IMR-90 (cell line): ENCODE measurements around the gene ZNF418. TPM values are rescaled to one million over a fixed set of nuclear protein-coding genes. Genes with fewer than 3 reads are reported as not detected.

Source experiments
- ATAC-seq: fragments of 200-7000 bp; cut with Tn5 transposase; 2 replicates; pipeline ENCODE4 v1.9.1; 2020; ENCODE audit warnings: low read depth, mild to moderate bottlenecking, moderate library complexity
- BruUV-seq: library from RNA; stranded (reverse); fragments of 400-500 nt; replicated peaks from 2 replicates; lab custom pipeline; 2021; lab: Mats Ljungman, UMichigan
- CTCF ChIA-PET: fragments of 300-600 bp; formaldehyde crosslinking; extraction: SDS; loops from one replicate; lab custom pipeline; 2021; ENCODE audit warnings: antibody characterized with exemption; lab: Yijun Ruan, JAX
- POLR2A ChIA-PET: fragments of 300-600 bp; sonication (Branson Sonifier 250); formaldehyde crosslinking; loops from one replicate; lab custom pipeline; 2022; ENCODE audit warnings: antibody characterized with exemption; ENCODE audit not compliant: unreplicated experiment; lab: Charles Lee
- DNase-seq: peaks from one replicate; pipeline ENCODE4 v3.0.0; 2013
- H2AFZ ChIP-seq: replicated peaks from 2 replicates; pipeline ENCODE3; 2013; ENCODE audit warnings: low read length, mild to moderate bottlenecking; ENCODE audit not compliant: poor library complexity
- H2AK5ac ChIP-seq: 2 replicates; pipeline ENCODE4 v1.6.1; 2013; ENCODE audit warnings: low read depth, low read length, inconsistent platforms
- H2AK9ac ChIP-seq: replicated peaks from 2 replicates; pipeline ENCODE3; 2013; ENCODE audit warnings: mild to moderate bottlenecking, low read depth, low read length, moderate library complexity; ENCODE audit not compliant: poor library complexity
- H2BK120ac ChIP-seq: 2 replicates; pipeline ENCODE4 v1.6.1; 2013; ENCODE audit warnings: low read depth, low read length, inconsistent platforms
- H2BK15ac ChIP-seq: 3 replicates; pipeline ENCODE4 v1.6.1; 2013; ENCODE audit warnings: low read depth, low read length, inconsistent platforms
- H2BK20ac ChIP-seq: 2 replicates; pipeline ENCODE4 v1.6.1; 2013; ENCODE audit warnings: low read depth, mild to moderate bottlenecking, inconsistent platforms, low read length, moderate library complexity
- H2BK5ac ChIP-seq: 2 replicates; pipeline ENCODE4 v1.6.1; 2013; ENCODE audit warnings: mild to moderate bottlenecking, low read depth, low read length, inconsistent platforms; ENCODE audit not compliant: poor library complexity, severe bottlenecking
- H3K14ac ChIP-seq: replicated peaks from 2 replicates; pipeline ENCODE4 v1.6.1; 2013; ENCODE audit warnings: low read depth, low read length, inconsistent platforms
- H3K18ac ChIP-seq: 2 replicates; pipeline ENCODE4 v1.6.1; 2013; ENCODE audit warnings: low read depth, low read length, control low read depth
- H3K23ac ChIP-seq: 2 replicates; pipeline ENCODE4 v1.6.1; 2013; ENCODE audit warnings: low read depth, low read length, inconsistent platforms
- H3K27ac ChIP-seq: 2 replicates; pipeline ENCODE4 v1.5.1; 2013; ENCODE audit warnings: mild to moderate bottlenecking, control low read depth, low read length; ENCODE audit not compliant: insufficient read depth
- H3K27me3 ChIP-seq: 2 replicates; pipeline ENCODE4 v1.6.1; 2013; ENCODE audit warnings: low read length; ENCODE audit not compliant: control insufficient read depth, insufficient read depth
- H3K36me3 ChIP-seq: 2 replicates; pipeline ENCODE4 v1.6.1; 2013; ENCODE audit warnings: low read length, mixed read lengths; ENCODE audit not compliant: control insufficient read depth, insufficient read depth
- H3K4ac ChIP-seq: 2 replicates; pipeline ENCODE4 v1.6.1; 2013; ENCODE audit warnings: low read depth, low read length, inconsistent platforms
- H3K4me1 ChIP-seq: 2 replicates; pipeline ENCODE4 v1.6.1; 2013; ENCODE audit warnings: low read length, mixed read lengths; ENCODE audit not compliant: control insufficient read depth, insufficient read depth
- H3K4me2 ChIP-seq: 2 replicates; pipeline ENCODE4 v1.6.1; 2013; ENCODE audit warnings: low read depth, mild to moderate bottlenecking, control low read depth, low read length, moderate library complexity
- H3K4me3 ChIP-seq: 2 replicates; pipeline ENCODE4 v1.5.1; 2013; ENCODE audit warnings: low read depth, mild to moderate bottlenecking, control low read depth, low read length, moderate library complexity; ENCODE audit not compliant: insufficient read depth
- H3K56ac ChIP-seq: 2 replicates; pipeline ENCODE4 v1.6.1; 2013; ENCODE audit warnings: low read length, inconsistent platforms; ENCODE audit not compliant: insufficient read depth; ENCODE audit errors: extremely low read depth
- H3K79me1 ChIP-seq, 2 experiments: 2 replicates each; pipeline ENCODE4 v1.6.1; 2013; ENCODE audit warnings: low read length in 2 of 2, inconsistent platforms in 1 of 2, low read depth in 1 of 2
- H3K9ac ChIP-seq: 2 replicates; pipeline ENCODE4 v1.6.1; 2013; ENCODE audit warnings: low read depth, low read length, control low read depth
- H3K9me1 ChIP-seq: 2 replicates; pipeline ENCODE4 v1.6.1; 2013; ENCODE audit warnings: low read length, inconsistent platforms; ENCODE audit not compliant: insufficient read depth
- H3K9me3 ChIP-seq: 2 replicates; pipeline ENCODE4 v1.6.1; 2013; ENCODE audit warnings: low read length; ENCODE audit not compliant: control insufficient read depth, insufficient read depth
- H4K20me1 ChIP-seq: 2 replicates; pipeline ENCODE4 v1.6.1; 2013; ENCODE audit warnings: low read length, inconsistent platforms; ENCODE audit not compliant: insufficient read depth
- H4K5ac ChIP-seq: 2 replicates; pipeline ENCODE4 v1.6.1; 2013; ENCODE audit warnings: mild to moderate bottlenecking, low read depth, low read length, control low read depth
- H4K8ac ChIP-seq, 2 experiments: 2 replicates each; pipeline ENCODE4 v1.6.1; 2013; ENCODE audit warnings: low read depth in 2 of 2, low read length in 2 of 2, control low read depth in 1 of 2, inconsistent platforms in 1 of 2
- H4K91ac ChIP-seq: 2 replicates; pipeline ENCODE4 v1.6.1; 2013; ENCODE audit warnings: low read depth, low read length, inconsistent platforms; ENCODE audit not compliant: insufficient read depth
- BHLHE40 ChIP-seq: fragments of 150-350 bp; IDR thresholded peaks from 2 replicates; pipeline ENCODE4 v1.6.1; 2016; ENCODE audit warnings: mild to moderate bottlenecking, low read depth, low read length
- CEBPB ChIP-seq: IDR thresholded peaks from 2 replicates; pipeline ENCODE4 v1.6.1; 2012; ENCODE audit warnings: low read depth, low read length, improper control_type of control experiment
- FOS ChIP-seq: fragments of 150-350 bp; IDR thresholded peaks from 2 replicates; pipeline ENCODE4 v1.6.1; 2016; ENCODE audit warnings: low read depth, low read length
- MAZ ChIP-seq: IDR thresholded peaks from 2 replicates; pipeline ENCODE4 v1.6.1; 2012; ENCODE audit warnings: low read depth, mild to moderate bottlenecking, low read length, improper control_type of control experiment, moderate library complexity, borderline replicate concordance
- NFE2L2 ChIP-seq: fragments of 150-350 bp; IDR thresholded peaks from 2 replicates; pipeline ENCODE4 v1.6.1; 2016; ENCODE audit warnings: low read depth, mild to moderate bottlenecking, low read length
- RCOR1 ChIP-seq: IDR thresholded peaks from 2 replicates; pipeline ENCODE4 v1.6.1; 2012; ENCODE audit warnings: mild to moderate bottlenecking, low read length, improper control_type of control experiment; ENCODE audit not compliant: insufficient replicate concordance
- RFX5 ChIP-seq: IDR thresholded peaks from 2 replicates; pipeline ENCODE4 v1.8.0; 2012; ENCODE audit warnings: low read depth, mild to moderate bottlenecking, low read length, moderate library complexity
- WGBS, 2 experiments: methylation state at CpG; one replicate each; pipeline versions ENCODE4 v1.1.5 to v1.1.7; 2013; ENCODE audit warnings: missing lambda C conversion rate in 2 of 2; ENCODE audit not compliant: insufficient read length in 1 of 2; ENCODE audit errors: extremely low coverage in 2 of 2; 5-methylcytosine and 5-hydroxymethylcytosine counted together
- dilution Hi-C: fragments of 300-500 bp; cut with HindIII; formaldehyde crosslinking; loops from one replicate; pipeline ENCODE4 v1.14.3; 2018; ENCODE audit warnings: low sequenced_read_pairs; ENCODE audit not compliant: unreplicated experiment
- in situ Hi-C: fragments of 300-500 bp; cut with MboI; formaldehyde crosslinking; loops from 3 replicates; pipeline ENCODE4 v1.14.3; 2019; ENCODE audit warnings: low sequenced_read_pairs, inconsistent platforms, mixed read lengths
- intact Hi-C: fragments of 100-400 bp; cut with micrococcal nuclease; formaldehyde crosslinking; loops from 2 replicates; pipeline ENCODE4 v1.10.0; 2022
- polyA plus RNA-seq, 3 experiments: library from polyadenylated mRNA; depleted of rRNA; stranded (reverse); fragments of >200 nt; gene quantifications; 2 replicates each; pipeline ENCODE4 v1.2.3, GENCODE V29; 2012; ENCODE audit warnings: low replicate concordance in 1 of 3
- total RNA-seq: library from RNA; depleted of rRNA; stranded (reverse); fragments of >200 nt; gene quantifications from 2 replicates; pipeline ENCODE4 v1.2.3, GENCODE V29; 2012
- TF ChIP-seq, protein P1 (sequence below): fragments of 150-350 bp; IDR thresholded peaks from 2 replicates; pipeline ENCODE4 v1.6.1; 2016; ENCODE audit warnings: low read depth, mild to moderate bottlenecking, low read length, moderate library complexity, borderline replicate concordance

Gene ZNF418
- total and polyA plus RNA-seq, 2 of the 4 experiments (the other 2 are of a cell fraction), result 2.1 to 3.4 TPM

- POLR2A ChIA-PET, result no interaction called here
- Histone ChIP-seq H3K9me1 (no peaks in the 10 kb centered on the region), H3K79me1 (peaks cover 16 to 25% of the 10 kb centered on the region in 2 experiments), H3K23ac (peak overlapping the region; percentile 34), H3K27ac (peak overlapping the region; percentile 63; the same call in 1 of the 2 replicates), H2AK5ac (peak overlapping the region; percentile 11), H2BK20ac (no peak overlapping the region), H3K9ac (peak overlapping the region; percentile 79), H3K4me1 (peaks cover 2% of the 10 kb centered on the region; the same call in 1 of the 2 replicates), H3K27me3 (no peaks in the 10 kb centered on the region), H2BK120ac (no peak overlapping the region), H3K18ac (no peak overlapping the region), H3K4me3 (peak overlapping the region; percentile 83), H2AK9ac (peak overlapping the region; percentile 86), H2BK15ac (no peak overlapping the region), H3K36me3 (peaks cover 5% of the 10 kb centered on the region), H2AFZ (peak overlapping the region; percentile 94), H3K9me3 (peaks cover 3% of the 10 kb centered on the region; the same call in 1 of the 2 replicates), H4K5ac (peak overlapping the region; percentile 53; the same call in 1 of the 2 replicates), H3K14ac (peak overlapping the region; percentile 50; the same call in 1 of the 2 replicates), H4K91ac (no peak overlapping the region), H3K4ac (peak overlapping the region; percentile 79; the same call in 1 of the 2 replicates), H4K20me1 (no peaks in the 10 kb centered on the region), H3K4me2 (peak overlapping the region; percentile 85), H2BK5ac (no peak overlapping the region), H4K8ac (peak overlapping the region; percentile 77 to 84; a peak in 2 of 4 replicates), H3K56ac (no peak overlapping the region)
- TF ChIP-seq RFX5, result no peak
- no peak for TF ChIP-seq CEBPB
- TF ChIP-seq MAZ, result no peak
- no peak for TF ChIP-seq NFE2L2
- TF ChIP-seq, protein P1, sequence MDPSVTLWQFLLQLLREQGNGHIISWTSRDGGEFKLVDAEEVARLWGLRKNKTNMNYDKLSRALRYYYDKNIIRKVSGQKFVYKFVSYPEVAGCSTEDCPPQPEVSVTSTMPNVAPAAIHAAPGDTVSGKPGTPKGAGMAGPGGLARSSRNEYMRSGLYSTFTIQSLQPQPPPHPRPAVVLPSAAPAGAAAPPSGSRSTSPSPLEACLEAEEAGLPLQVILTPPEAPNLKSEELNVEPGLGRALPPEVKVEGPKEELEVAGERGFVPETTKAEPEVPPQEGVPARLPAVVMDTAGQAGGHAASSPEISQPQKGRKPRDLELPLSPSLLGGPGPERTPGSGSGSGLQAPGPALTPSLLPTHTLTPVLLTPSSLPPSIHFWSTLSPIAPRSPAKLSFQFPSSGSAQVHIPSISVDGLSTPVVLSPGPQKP, result no peak
- TF ChIP-seq BHLHE40, result peak; percentile 43
- no peak for TF ChIP-seq RCOR1
- no peak for TF ChIP-seq FOS
- CTCF ChIA-PET, result no interaction called here
- dilution Hi-C loops (no loop called here), intact Hi-C loops (no loop called here), in situ Hi-C loops (no loop called here)
- ATAC-seq, result no peak
- no TSS peak for BruUV-seq
- WGBS, 2 experiments, result 11% methylated on average over 4 of the region's 8 CpGs; no CpG with 5 or more reads in 1 of the 2 experiments
- DNase-seq, result no peak
These were observed 47.1 kb downstream of the ZNF418 start for GRCh38 chr19:57888107-57888559.
